GM23248 (cell line): ENCODE data around the gene RPH3AL.

ENCODE experiments used
- EZH2 ChIP-seq: fragments of 200-600 bp; sonication (generic); IDR thresholded peaks from 2 replicates; pipeline ENCODE4 v1.6.1; 2018; ENCODE audit warnings: antibody characterized with exemption, mild to moderate bottlenecking; ENCODE audit not compliant: insufficient read depth, poor library complexity, severe bottlenecking
- EZH2phosphoT487 ChIP-seq: fragments of 200-600 bp; sonication (generic); IDR thresholded peaks from 2 replicates; pipeline ENCODE4 v1.6.1; 2018; ENCODE audit warnings: antibody characterized with exemption, moderate library complexity, mild to moderate bottlenecking, low read depth; ENCODE audit not compliant: insufficient read depth

- TF ChIP-seq EZH2, result no peak
- TF ChIP-seq EZH2phosphoT487, result no peak
Observed at GRCh38 chr17:265718-266117, 86.9 kb downstream of the RPH3AL start.
